ENCODE data around the gene ZNF224.

DNA sequence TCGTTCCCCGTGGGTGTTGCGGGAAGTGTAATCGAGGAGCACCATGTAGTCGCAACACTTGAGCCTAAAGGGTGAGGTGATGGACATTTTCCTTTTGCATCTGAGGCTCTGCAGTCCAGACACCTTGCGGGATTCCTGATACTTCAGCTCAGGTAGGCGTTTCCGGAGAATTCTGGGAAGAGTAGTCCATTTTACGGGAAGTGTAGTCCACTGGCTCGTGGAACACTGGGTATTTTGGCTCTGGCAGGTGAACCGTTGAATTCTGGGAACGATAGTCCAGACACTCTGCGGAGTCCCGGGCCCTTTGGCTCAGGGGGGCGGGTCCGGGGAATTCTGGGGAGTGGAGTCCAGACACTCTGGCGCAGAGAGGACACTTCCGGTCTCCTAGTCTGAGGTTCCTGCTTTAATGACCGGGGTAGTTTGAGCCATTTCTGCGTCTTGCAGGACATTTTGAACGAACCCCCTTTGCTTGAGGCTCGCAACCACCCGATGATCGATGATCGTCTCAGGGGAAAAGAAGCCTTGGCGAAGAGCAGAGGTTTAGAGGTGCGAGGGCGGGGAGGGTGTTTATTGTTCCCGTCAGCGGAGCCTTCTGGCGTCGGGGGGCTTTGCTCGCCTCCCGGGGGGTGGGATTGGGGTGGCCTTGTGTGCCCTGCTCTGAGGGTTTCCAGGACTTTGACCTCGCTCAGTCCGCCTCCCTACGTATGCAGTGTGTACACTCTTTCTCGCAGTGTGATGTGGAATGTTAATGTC, 42.3 kb upstream of the ZNF224 start, which contains the start of gene ZNF223:
- TF ChIP-seq, protein P1, sequence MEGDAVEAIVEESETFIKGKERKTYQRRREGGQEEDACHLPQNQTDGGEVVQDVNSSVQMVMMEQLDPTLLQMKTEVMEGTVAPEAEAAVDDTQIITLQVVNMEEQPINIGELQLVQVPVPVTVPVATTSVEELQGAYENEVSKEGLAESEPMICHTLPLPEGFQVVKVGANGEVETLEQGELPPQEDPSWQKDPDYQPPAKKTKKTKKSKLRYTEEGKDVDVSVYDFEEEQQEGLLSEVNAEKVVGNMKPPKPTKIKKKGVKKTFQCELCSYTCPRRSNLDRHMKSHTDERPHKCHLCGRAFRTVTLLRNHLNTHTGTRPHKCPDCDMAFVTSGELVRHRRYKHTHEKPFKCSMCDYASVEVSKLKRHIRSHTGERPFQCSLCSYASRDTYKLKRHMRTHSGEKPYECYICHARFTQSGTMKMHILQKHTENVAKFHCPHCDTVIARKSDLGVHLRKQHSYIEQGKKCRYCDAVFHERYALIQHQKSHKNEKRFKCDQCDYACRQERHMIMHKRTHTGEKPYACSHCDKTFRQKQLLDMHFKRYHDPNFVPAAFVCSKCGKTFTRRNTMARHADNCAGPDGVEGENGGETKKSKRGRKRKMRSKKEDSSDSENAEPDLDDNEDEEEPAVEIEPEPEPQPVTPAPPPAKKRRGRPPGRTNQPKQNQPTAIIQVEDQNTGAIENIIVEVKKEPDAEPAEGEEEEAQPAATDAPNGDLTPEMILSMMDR (IDR thresholded peaks at IDR 0.05; ENCODE audit: low read depth, low read length): no peak
- no peak for TF ChIP-seq POLR2A (IDR thresholded peaks at IDR 0.05; ENCODE audit: extremely low read depth, insufficient read length)
